GM12864 (cell line): ENCODE measurements around the gene INPP5E.

ENCODE experiments used
- DNase-seq: peaks from one replicate; pipeline ENCODE4 v3.0.0-alpha.2; 2011; ENCODE audit warnings: low read depth
- H3K4me3 ChIP-seq: 2 replicates; pipeline ENCODE4 v1.5.1; 2011; ENCODE audit warnings: mild to moderate bottlenecking, low read depth, low read length, control low read depth
- TF ChIP-seq, protein P1 (sequence below): IDR thresholded peaks from 2 replicates; pipeline ENCODE4 v1.5.1; 2011; ENCODE audit warnings: low read depth, mild to moderate bottlenecking, moderate library complexity, low read length, control low read depth, inconsistent platforms; ENCODE audit errors: missing control alignments

The INPP5E gene

DNA sequence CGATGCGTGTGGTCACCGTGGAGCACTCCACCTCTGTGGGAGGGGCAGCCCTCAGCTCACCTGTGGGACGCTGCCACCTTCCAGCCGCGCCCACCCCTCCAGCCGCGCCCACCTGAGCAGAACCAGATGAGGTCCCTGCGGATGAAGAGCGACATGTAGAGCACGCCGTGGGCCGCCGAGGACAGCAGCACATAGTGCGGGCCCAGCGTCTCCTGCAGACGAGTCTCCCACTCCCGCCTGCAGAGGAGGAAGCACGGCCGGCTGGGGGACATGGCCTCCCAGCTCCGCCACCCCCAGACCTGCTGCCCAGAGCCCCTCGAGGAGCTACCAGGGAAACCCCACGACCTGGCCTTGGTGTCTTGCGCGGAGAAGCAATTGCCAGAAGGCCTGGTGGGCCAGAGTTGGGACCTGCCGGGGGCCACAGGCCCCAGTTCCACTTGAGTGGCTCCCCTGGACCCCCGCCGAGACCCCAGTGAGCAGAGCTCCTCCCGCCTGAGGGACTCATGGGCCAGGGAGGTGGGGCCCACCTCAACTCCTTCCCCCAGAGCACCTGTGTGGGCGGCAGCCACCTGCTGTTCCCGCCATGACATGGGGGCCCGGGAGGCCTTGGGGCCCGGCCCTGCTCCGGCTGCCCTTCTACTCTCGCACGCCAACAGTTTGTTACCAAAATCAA is 6.5 kb downstream of the INPP5E start:
- DNase-seq, result no peak
- no peak overlapping the region for H3K4me3 ChIP-seq
- TF ChIP-seq, protein P1, sequence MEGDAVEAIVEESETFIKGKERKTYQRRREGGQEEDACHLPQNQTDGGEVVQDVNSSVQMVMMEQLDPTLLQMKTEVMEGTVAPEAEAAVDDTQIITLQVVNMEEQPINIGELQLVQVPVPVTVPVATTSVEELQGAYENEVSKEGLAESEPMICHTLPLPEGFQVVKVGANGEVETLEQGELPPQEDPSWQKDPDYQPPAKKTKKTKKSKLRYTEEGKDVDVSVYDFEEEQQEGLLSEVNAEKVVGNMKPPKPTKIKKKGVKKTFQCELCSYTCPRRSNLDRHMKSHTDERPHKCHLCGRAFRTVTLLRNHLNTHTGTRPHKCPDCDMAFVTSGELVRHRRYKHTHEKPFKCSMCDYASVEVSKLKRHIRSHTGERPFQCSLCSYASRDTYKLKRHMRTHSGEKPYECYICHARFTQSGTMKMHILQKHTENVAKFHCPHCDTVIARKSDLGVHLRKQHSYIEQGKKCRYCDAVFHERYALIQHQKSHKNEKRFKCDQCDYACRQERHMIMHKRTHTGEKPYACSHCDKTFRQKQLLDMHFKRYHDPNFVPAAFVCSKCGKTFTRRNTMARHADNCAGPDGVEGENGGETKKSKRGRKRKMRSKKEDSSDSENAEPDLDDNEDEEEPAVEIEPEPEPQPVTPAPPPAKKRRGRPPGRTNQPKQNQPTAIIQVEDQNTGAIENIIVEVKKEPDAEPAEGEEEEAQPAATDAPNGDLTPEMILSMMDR, result no peak

DNA sequence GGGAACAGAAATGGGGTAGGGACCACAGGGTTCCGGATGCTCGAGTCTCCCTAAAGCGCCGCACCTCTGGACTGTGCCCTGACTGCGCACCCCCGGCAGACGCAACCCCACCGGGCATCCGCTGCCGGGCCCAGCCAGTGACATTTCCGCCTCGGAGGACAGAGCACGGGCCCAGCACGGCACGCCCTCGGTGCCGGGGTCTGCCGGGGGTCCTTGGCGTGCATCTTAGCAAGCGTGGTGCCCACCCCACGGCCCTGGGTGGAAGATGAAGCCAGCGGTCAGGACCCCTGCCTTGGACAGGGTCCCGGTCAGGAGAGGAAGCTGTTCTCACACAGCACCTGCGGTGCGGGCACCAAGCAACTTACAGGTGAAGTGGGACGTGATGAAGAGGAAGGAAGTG is 7.1 kb downstream of the INPP5E start:
- no peak overlapping the region for H3K4me3 ChIP-seq
- TF ChIP-seq, protein P1, result no peak
- no peak for DNase-seq

DNA sequence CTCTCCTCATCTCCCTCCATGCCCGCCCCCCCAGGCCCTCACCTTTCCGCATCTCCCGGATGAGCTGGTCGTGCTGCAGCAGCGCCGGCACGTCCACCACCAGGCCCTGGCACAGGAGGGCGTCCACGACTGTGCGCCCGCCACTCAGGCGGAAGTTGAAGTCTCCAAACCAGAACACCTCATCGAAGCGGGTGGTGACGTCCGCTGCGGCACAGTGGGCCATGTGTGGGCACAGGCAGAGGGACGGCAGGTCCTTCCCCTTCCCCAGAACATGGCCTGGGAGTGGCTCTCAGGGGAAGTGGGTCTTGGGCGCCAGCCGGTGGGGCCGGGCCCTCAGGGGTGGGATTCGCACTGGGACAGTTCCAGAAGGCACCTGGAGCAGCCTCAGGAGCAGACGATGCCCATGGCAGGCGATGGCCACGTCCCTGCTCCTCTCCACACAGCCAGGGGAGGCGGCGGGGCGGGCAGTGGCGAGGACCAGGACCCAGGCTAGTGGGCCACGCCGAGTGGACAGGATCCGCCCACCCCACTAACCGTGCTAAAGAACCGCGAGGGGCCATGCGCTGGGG is 7.8 kb downstream of the INPP5E start:
- no peak overlapping the region for H3K4me3 ChIP-seq
- TF ChIP-seq, protein P1, result no peak
- DNase-seq, result no peak

DNA sequence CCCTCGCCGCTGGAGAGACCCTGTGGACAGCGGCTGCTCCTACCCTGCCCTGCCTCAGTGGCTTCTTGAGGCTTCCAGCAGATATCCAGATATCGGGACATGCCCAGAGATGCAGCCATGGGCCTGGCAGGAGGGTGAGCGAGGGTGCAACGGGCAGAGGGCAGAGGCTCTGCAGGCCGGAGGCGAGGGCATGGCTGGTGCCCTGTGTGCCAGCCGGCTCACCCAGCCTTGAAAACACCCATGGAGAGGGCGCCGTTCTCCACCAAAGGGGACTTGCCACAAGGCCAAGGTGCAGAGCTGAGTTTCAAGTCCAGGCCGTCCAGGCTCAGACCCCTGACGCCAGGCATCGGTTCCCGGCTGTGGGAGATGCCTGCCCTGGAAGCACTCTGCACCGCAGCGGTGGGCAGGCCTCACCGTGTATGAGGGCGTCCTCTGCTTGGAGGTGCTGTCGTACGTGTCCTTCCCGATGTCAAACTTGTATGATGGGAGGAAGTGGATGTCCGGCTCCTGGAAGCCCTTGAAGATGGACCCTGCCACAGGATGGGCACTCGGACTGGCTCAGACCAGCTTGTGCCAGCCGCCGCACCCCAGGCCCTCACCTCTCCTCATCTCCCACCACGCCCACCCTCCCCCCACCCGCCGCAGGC is 8.9 kb downstream of the INPP5E start:
- TF ChIP-seq, protein P1, result no peak
- H3K4me3 ChIP-seq, result no peak overlapping the region

DNA sequence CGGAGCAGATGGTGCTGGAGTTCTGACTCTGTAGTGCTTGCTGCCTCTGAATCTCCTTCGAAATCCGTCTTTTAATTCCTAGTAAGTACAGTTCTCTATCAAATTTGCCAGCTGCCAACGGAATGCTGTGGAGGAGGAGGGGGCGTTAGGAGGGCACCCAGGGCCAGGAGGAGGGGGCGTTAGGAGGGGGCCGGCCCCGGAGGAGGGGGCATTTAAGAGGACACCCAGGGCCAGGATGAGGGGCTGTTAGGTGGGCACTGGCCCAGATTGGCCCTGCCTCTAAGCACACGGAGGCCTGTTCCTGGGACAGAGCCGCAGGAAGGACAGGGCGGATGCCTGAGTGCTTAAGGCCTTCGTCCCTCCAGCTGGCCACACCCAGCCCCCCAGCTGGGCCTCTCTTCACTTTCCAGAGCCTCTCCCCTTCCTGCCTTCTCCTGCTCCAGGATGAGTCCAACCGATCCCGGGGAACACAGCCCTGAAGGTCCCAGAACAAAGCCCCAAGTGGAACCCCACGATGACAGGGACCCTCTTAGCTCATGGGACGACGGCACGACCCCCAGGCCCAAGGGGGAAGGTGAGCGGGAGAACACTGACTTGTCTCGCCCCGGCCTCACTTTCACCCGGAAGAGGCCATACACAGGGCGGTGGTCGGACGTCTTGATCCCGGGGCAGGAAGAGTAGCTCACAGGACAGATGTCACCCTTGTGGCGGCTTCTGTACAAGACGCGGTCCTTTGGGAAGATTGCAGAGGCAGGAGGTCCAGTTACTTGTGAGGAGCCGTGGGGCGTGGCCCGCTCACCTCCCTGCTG is 9.8 kb downstream of the INPP5E start:
- no peak overlapping the region for H3K4me3 ChIP-seq
- TF ChIP-seq, protein P1, result no peak
- DNase-seq, result no peak

More for the DNA sequence above, 8.9 kb downstream of the INPP5E start:
- no peak for DNase-seq

DNA sequence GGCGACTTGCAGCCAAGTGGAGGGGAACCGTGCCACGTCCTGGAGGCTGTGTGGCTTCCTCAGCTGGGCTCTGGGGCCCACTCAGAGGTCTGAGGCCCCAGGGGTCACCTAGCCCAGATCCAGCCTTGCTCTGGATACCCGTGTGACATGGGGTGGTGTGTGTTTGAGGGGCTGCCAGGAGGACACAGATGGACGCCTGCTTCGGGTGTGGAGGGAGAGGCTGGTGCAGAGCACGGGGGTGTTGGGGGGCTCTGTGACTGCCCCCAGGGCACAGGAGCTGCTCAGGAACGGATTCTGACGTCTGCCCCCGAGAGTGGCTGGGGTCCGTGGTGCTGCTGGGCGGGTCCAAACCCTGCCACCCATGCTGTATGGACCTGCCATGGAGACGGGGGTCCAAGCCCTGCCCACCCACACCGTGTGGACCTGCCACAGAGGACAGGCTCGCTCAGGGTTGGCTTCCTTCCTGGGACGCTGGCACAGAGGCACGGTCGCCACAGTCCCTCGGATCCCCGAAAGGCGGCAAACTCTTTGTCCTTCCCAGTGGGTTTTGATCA is 10.5 kb downstream of the INPP5E start:
- DNase-seq, result no peak
- H3K4me3 ChIP-seq, result no peak overlapping the region
- TF ChIP-seq, protein P1, result no peak
